A549 (cell line): Measurements from ENCODE around the gene AMDHD2. TPM values are rescaled to one million over a fixed set of nuclear protein-coding genes. Genes with fewer than 3 reads are reported as not detected.
"Not testable (repeated sequence)": the region's sequence is repeated elsewhere in the genome, so short reads cannot be mapped to it uniquely, and the experiment has no call there.

Source experiments
- ATAC-seq, 2 experiments: fragments of 200-7000 bp in 1 of 2; fragments of >200 bp in 1 of 2; cut with Nextera tagmentation in 1 of 2; cut with Tn5 transposase in 1 of 2; 3 replicates each; pipeline versions ENCODE4 v1.8.0 to v1.9.1; 2018 to 2020; ENCODE audit warnings: mild to moderate bottlenecking in 1 of 2, moderate library complexity in 1 of 2
- CTCF ChIA-PET: fragments of 300-600 bp; sonication (Branson Sonifier 250); formaldehyde crosslinking; extraction: SDS; loops from one replicate; lab custom pipeline; 2021; ENCODE audit warnings: antibody characterized with exemption, inconsistent platforms; lab: Yijun Ruan, JAX
- POLR2A ChIA-PET: fragments of 350-600 bp; formaldehyde crosslinking; extraction: SDS; loops from one replicate; lab custom pipeline; 2021; ENCODE audit warnings: antibody characterized with exemption, inconsistent platforms; lab: Yijun Ruan, JAX
- DNase-seq, 2 experiments: peaks; one replicate each; pipeline versions ENCODE4 v3.0.0 to v3.0.0-alpha.2; 2011 to 2016; ENCODE audit warnings: low read depth in 1 of 2, low spot score in 1 of 2
- FAIRE-seq: peaks from 2 replicates; lab custom pipeline; 2011; peaks lifted over from hg19 to GRCh38; lab: Jason Lieb, UNC
- H3K27ac ChIP-seq, 2 experiments: fragments of >200 bp; sonication (Bioruptor Twin); formaldehyde crosslinking; 3 replicates each; pipeline ENCODE4 v1.5.1; 2016 to 2017
- H3K4me1 ChIP-seq: fragments of >200 bp; sonication (Bioruptor Twin); formaldehyde crosslinking; 3 replicates; pipeline ENCODE4 v1.6.1; 2016
- H3K4me2 ChIP-seq: fragments of >200 bp; sonication (Bioruptor Twin); formaldehyde crosslinking; 3 replicates; pipeline ENCODE4 v1.6.1; 2016
- H3K4me3 ChIP-seq: fragments of >200 bp; sonication (Bioruptor Twin); formaldehyde crosslinking; 3 replicates; pipeline ENCODE4 v1.5.1; 2016
- H3K9me3 ChIP-seq: fragments of >200 bp; sonication (Bioruptor Twin); formaldehyde crosslinking; 3 replicates; pipeline ENCODE4 v1.6.1; 2016
- CEBPB ChIP-seq, 2 experiments: fragments of >200 bp in 1 of 2; sonication (Bioruptor Twin) in 1 of 2; formaldehyde crosslinking in 1 of 2; IDR thresholded peaks; 2 replicates each; pipeline ENCODE4 v1.6.1; 2012 to 2016
- WGBS: methylation state at CpG from one replicate; pipeline ENCODE4 v1.1.6; 2017; ENCODE audit errors: missing lambda C conversion rate; 5-methylcytosine and 5-hydroxymethylcytosine counted together
- polyA plus RNA-seq, 4 experiments: library from polyadenylated mRNA; depleted of rRNA in 3 of 4; stranded (reverse); fragments of >200 nt; fragmentation: RNase III in 1 of 4; extraction: RNeasy Plus Mini Kit Qiagen cat#74134 plus additional on column Dnase treatment in 1 of 4; gene quantifications; 2 replicates in 3 of 4; 3 replicates in 1 of 4; pipeline ENCODE4 v1.2.3, GENCODE V29; 2011 to 2017
- TF ChIP-seq, protein P1 (sequence below): fragments of >200 bp; sonication (Bioruptor Twin); formaldehyde crosslinking; IDR thresholded peaks from 3 replicates; pipeline ENCODE4 v1.5.1; 2016

The AMDHD2 gene
- polyA plus RNA-seq, 2 of the 4 experiments (the other 2 are of a cell fraction), result 6.6 to 28.8 TPM

GRCh38 chr16:2543771-2544170 is 23.6 kb downstream of the AMDHD2 start:
- DNase-seq, H3K4me2 ChIP-seq, H3K27ac ChIP-seq, POLR2A ChIA-PET, H3K9me3 ChIP-seq, ATAC-seq, FAIRE-seq, H3K4me3 ChIP-seq: not testable (repeated sequence)
- WGBS, result 95% methylated on average over 14 of the region's 14 CpGs
- peaks cover 12% of the 10 kb centered on the region for H3K4me1 ChIP-seq
- CTCF ChIA-PET, result interaction anchor here (0.6 kb wide), 1 partner anchor 1266 kb away, joined by 3 read pairs; no protein-coding TSS in a partner anchor

DNA sequence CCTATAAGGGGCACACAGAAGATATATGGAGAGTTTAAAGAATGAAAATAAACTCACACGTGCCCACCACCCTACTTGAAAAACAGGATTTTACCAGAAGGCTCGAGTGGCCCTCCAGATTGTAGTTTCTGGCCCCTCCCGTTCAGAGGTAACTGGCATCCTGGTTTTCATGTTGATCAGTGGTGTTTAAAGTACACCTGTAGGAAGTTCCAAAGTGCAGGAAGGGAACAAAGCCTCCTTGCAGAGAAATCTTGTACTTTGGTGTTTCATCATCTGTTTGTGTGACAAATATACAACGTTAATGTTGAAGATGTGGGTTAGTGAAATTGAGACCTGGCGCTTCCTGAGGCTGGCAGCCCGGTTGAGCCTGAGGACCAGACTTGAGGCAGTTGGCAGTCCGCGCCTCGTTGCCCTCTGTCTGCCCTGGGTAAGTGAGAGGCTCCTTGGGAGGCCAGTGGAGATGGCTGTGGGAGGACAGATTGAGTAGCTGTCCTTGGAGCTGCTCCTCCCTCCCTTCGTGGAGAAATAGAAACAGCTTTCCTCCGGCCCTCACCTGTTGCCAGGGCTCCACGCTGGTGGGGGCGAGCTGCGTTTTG is 30.2 kb downstream of the AMDHD2 start:
- POLR2A ChIA-PET, H3K4me2 ChIP-seq, H3K4me1 ChIP-seq, CTCF ChIA-PET, H3K4me3 ChIP-seq, ATAC-seq, H3K9me3 ChIP-seq, DNase-seq, FAIRE-seq, H3K27ac ChIP-seq: not testable (repeated sequence)
- 60% methylated on average over 1 of the region's 14 CpGs for WGBS

DNA sequence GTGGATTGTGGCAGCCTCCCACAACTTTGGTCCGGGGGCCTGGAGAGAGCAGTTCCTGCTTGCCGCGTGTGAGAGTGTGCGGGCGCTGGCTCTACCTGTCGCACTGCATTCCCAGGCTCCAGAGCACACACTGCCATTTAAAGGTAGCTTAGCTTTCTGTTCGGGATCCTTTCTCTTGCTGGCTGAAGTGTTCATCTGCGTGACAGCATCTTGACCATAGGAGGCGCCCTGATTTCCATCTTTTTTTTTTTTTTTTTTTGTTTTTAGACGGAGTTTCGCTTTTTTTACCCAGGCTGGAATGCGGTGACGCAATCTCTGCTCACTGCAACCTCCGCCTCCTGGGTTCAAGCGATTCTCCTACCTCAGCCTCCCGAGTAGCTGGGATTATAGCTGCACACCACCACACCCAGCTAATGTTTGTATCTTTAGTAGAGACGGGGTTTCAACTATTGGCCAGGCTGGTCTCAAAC is 31.3 kb downstream of the AMDHD2 start:
- TF ChIP-seq, protein P1, sequence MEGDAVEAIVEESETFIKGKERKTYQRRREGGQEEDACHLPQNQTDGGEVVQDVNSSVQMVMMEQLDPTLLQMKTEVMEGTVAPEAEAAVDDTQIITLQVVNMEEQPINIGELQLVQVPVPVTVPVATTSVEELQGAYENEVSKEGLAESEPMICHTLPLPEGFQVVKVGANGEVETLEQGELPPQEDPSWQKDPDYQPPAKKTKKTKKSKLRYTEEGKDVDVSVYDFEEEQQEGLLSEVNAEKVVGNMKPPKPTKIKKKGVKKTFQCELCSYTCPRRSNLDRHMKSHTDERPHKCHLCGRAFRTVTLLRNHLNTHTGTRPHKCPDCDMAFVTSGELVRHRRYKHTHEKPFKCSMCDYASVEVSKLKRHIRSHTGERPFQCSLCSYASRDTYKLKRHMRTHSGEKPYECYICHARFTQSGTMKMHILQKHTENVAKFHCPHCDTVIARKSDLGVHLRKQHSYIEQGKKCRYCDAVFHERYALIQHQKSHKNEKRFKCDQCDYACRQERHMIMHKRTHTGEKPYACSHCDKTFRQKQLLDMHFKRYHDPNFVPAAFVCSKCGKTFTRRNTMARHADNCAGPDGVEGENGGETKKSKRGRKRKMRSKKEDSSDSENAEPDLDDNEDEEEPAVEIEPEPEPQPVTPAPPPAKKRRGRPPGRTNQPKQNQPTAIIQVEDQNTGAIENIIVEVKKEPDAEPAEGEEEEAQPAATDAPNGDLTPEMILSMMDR, result peak; percentile 21; the same call in 1 of the 3 replicates
- TF ChIP-seq CEBPB (IDR thresholded peaks at IDR 0.05), result peak; percentile 44 to 88; a peak in 3 of 4 replicates
- CTCF ChIA-PET, result interaction anchor here (0.6 to 0.9 kb wide), 3 partner anchors 11 to 417 kb away, joined by 3 to 4 read pairs (median 3); no protein-coding TSS in a partner anchor
- 58% methylated on average over 16 of the region's 17 CpGs for WGBS
- POLR2A ChIA-PET, H3K9me3 ChIP-seq, H3K4me1 ChIP-seq, FAIRE-seq, H3K4me3 ChIP-seq: not testable (repeated sequence)
- peak overlapping the region; percentile 34; the same call in 1 of the 3 replicates for H3K4me2 ChIP-seq
- H3K27ac ChIP-seq, result peak overlapping the region in 1 of 2 experiments; percentile 34; a peak in 1 of 6 replicates
- ATAC-seq (peak in 1 of 2 experiments; percentile 40; a peak in 2 of 6 replicates), DNase-seq (peak in 1 of 2 experiments; percentile 29)

DNA sequence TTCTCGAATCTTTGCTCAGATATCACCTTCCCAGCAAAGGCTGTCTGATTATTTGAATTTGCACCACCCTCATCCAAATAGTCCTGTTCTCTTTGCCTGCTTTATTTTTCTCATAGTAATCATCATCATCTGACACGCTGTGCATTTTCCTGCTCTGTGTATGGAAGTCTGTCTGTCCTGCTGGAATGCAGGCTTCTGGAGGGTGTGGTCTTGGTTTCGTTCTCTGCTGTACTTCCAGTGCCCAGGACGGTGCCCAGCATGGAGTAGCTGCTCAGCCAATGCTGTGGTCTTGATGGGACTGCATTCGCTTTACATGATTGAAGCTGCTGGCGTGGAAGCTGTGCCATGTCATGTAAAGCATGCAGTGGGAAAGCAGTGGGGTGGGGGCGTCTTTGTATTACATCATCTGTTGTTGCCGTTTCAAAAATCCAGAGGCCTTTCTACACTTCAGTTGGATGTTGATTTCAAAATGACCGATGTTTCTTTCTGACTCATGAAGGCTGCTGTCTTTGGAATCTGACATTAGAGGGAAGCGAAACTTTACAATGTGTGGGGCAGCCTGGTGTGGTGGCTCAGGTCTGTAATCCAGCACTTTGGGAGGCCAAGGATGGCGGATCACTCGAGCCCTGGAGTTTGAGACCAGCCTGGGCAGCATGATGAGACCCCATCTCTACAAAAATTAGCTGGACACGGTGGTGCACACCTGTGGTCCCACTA is 34.7 kb downstream of the AMDHD2 start:
- POLR2A ChIA-PET, H3K9me3 ChIP-seq, H3K4me3 ChIP-seq, DNase-seq, H3K4me1 ChIP-seq, CTCF ChIA-PET, H3K27ac ChIP-seq, H3K4me2 ChIP-seq, FAIRE-seq, ATAC-seq: not testable (repeated sequence)
- no CpG with 5 or more reads among the region's 13 CpGs for WGBS

GRCh38 chr16:2557150-2557549 is 37.0 kb downstream of the AMDHD2 start:
- DNase-seq, H3K4me2 ChIP-seq, CTCF ChIA-PET, H3K4me3 ChIP-seq, H3K9me3 ChIP-seq, POLR2A ChIA-PET, H3K4me1 ChIP-seq, FAIRE-seq, ATAC-seq, H3K27ac ChIP-seq: not testable (repeated sequence)
- WGBS, result no CpG with 5 or more reads among the region's 15 CpGs

DNA sequence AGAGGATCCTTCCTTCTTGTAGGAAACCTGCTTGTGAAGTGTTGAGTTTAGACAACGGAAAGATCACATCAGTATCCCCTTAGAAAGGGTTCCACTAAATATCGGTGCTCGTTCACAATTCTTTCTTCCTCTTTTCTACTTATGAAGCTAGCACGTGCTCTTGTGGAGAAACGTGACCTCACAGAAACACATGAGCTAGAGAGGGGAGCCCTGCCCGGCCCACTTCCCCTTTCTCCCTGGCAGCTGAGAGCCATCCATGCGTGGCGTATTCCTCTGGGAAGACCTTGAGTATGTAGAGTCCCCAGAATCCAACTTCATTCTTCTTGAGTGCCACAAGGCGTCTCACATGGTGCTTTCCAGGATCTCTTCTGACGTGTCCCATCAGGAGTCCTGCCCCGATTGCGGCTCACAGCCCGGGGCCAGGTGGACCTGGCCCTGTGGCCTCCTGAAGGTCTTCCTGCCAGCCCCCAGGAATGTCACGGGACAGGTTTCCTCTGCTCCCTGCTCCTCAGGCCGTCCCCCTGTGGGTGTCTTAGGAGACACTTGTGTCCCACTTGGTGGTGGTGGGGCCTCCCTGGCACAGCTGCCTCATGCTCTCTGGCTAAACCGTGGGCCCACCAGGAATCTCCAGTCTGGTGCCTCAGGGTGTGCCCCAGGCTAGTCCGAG is 40.1 kb downstream of the AMDHD2 start:
- H3K4me2 ChIP-seq, FAIRE-seq, H3K9me3 ChIP-seq, H3K27ac ChIP-seq, H3K4me1 ChIP-seq, CTCF ChIA-PET, H3K4me3 ChIP-seq, DNase-seq, POLR2A ChIA-PET: not testable (repeated sequence)
- WGBS, result 91% methylated on average over 6 of the region's 17 CpGs
- peak; percentile 12 to 56; a peak in 3 of 6 replicates for ATAC-seq
